K562 (cell line): Measurements from ENCODE around the gene ZNF23. TPM values are rescaled to one million over a fixed set of nuclear protein-coding genes. Genes with fewer than 3 reads are reported as not detected.
A peak's percentile ranks its signal among the peaks of the same experiment; 100 is the strongest.

Experiments used
- ELF1 ChIP-seq: fragments of 200-800 bp; sonication (Bioruptor generic); IDR thresholded peaks from 2 replicates; pipeline ENCODE4 v1.6.1; 2016; ENCODE audit warnings: missing genetic modification characterization, missing compliant biosample characterization
- FOXK1 ChIP-seq: sonication (generic); formaldehyde crosslinking; IDR thresholded peaks from 2 replicates; pipeline ENCODE4 v1.8.0; 2022; ENCODE audit warnings: missing genetic modification reagents, mild to moderate bottlenecking, borderline replicate concordance
- HDAC2 ChIP-seq: fragments of 450-650 bp; IDR thresholded peaks from 2 replicates; pipeline ENCODE4 v1.6.1; 2016; ENCODE audit warnings: mild to moderate bottlenecking
- NCOR1 ChIP-seq: fragments of 450-650 bp; IDR thresholded peaks from 2 replicates; pipeline ENCODE4 v1.6.1; 2016; ENCODE audit warnings: mild to moderate bottlenecking, moderate library complexity
- NUFIP1 ChIP-seq: fragments of 450-650 bp; IDR thresholded peaks from 2 replicates; pipeline ENCODE4 v1.6.1; 2018; ENCODE audit not compliant: partially characterized antibody
- SIRT6 ChIP-seq: IDR thresholded peaks from one replicate; pipeline ENCODE4 v1.6.1; 2012; ENCODE audit warnings: low read depth, mild to moderate bottlenecking, control low read depth, inconsistent platforms, low read length, moderate library complexity
- SREBF1 ChIP-seq: fragments of 150-350 bp; IDR thresholded peaks from 2 replicates; pipeline ENCODE4 v1.6.1; 2014; ENCODE audit warnings: antibody characterized with exemption, low read depth, low read length, borderline replicate concordance
- U2AF2 ChIP-seq: fragments of 200-400 bp; formaldehyde crosslinking; optimal IDR thresholded peaks from 2 replicates; pipeline ENCODE3; 2017; ENCODE audit warnings: low read depth, mild to moderate bottlenecking, low read length
- USF1 ChIP-seq: sonication (generic); formaldehyde crosslinking; IDR thresholded peaks from 2 replicates; pipeline ENCODE4 v1.9.0; 2022; ENCODE audit warnings: mild to moderate bottlenecking, missing genetic modification reagents
- ZNF197 ChIP-seq: fragments of 200-800 bp; sonication (Bioruptor generic); IDR thresholded peaks from 2 replicates; pipeline ENCODE4 v1.6.1; 2016; ENCODE audit warnings: low read depth, missing genetic modification characterization, missing compliant biosample characterization
- polyA plus RNA-seq, 8 experiments: library from polyadenylated mRNA; depleted of rRNA in 4 of 8; stranded (reverse) in 5 of 8; unstranded in 3 of 8; fragments of >200 nt; fragmentation: Nextera tagmentation in 2 of 8; fragmentation: Illumina TruSeq in 1 of 8; extraction: Ambion mirVana in 2 of 8; extraction: Trizol in 1 of 8; gene quantifications; 2 replicates each; pipeline versions ENCODE4 v1.2.1 to v1.2.3, GENCODE V29; 2011 to 2014; ENCODE audit warnings: inconsistent platforms in 1 of 8, missing spikeins in 1 of 8
- total RNA-seq, 7 experiments: library from RNA; depleted of rRNA in 6 of 7; stranded (reverse); fragments of >200 nt in 6 of 7; fragmentation: Illumina TruSeq in 2 of 7; extraction: Trizol in 2 of 7; gene quantifications; 2 replicates each; pipeline versions ENCODE4 v1.2.1 to v1.2.3, GENCODE V29; 2011 to 2021; ENCODE audit warnings: low replicate concordance in 1 of 7
- TF ChIP-seq, protein P1 (sequence below): fragments of 450-650 bp; IDR thresholded peaks from 2 replicates; pipeline ENCODE4 v1.6.1; 2014; ENCODE audit warnings: low read depth, mild to moderate bottlenecking, moderate library complexity, borderline replicate concordance
- TF ChIP-seq, protein P2 (sequence below), 2 experiments: fragments of 450-650 bp in 1 of 2; sonication (generic) in 1 of 2; formaldehyde crosslinking in 1 of 2; IDR thresholded peaks; 2 replicates each; pipeline versions ENCODE4 v1.7.1 to v1.9.0; 2016 to 2022; ENCODE audit warnings: inconsistent platforms in 1 of 2, mild to moderate bottlenecking in 1 of 2, missing genetic modification reagents in 1 of 2
- TF ChIP-seq, protein P3 (sequence below): fragments of 250-450 bp; sonication (Bioruptor Pico); IDR thresholded peaks from 2 replicates; pipeline ENCODE4 v1.8.0; 2021; ENCODE audit warnings: moderate library complexity, mild to moderate bottlenecking, inconsistent platforms

ZNF23 gene
- total and polyA plus RNA-seq, 9 of the 15 experiments (the other 6 are each of a cell fraction or from before 2014, with no cell fraction given), result 4.7 to 13.4 (median 11.2) TPM

DNA sequence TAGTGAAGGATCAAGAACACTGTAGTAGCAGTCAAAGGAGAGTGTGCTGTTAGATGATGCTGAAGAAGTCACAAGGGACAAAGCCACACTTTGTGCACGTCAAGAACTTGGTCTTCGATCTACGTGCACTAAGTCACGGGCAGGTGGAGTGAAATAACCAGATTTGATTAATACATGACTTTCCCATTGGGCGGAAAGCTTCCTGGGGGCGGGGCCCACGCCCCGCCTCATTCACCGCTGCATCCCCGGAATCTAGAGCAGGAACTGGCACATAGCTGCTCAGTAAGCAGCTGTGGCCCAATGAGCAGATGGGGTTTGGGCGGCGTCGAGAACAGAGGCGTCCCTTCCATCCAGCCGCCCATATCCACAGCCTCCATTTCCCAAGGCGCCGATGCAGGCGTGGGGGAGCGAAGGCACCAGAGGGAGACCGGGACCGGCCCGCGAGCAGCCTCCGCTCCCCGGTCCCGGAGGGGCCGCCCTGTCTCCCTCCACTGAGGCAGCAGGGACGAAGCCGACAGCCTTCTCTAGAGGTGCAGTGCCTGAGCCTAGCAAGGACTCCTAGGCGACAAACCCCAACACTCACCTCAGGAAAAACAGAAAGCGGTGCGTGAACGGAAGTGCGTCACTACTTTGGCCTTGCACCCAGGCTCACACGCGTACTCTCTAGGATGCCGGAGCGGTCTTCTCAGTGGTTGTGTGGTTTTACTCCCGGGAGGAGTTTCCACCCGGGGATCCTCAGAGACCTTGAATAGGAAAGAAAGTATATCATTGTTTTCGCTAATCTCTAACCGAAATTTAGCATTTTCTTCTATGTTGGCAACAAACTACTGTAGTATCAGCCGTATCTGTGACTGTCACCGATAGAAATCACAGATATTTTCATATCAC is 22.2 kb upstream of the ZNF23 start (continued):
- TF ChIP-seq, protein P1, sequence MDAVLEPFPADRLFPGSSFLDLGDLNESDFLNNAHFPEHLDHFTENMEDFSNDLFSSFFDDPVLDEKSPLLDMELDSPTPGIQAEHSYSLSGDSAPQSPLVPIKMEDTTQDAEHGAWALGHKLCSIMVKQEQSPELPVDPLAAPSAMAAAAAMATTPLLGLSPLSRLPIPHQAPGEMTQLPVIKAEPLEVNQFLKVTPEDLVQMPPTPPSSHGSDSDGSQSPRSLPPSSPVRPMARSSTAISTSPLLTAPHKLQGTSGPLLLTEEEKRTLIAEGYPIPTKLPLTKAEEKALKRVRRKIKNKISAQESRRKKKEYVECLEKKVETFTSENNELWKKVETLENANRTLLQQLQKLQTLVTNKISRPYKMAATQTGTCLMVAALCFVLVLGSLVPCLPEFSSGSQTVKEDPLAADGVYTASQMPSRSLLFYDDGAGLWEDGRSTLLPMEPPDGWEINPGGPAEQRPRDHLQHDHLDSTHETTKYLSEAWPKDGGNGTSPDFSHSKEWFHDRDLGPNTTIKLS, result no peak
- no peak for TF ChIP-seq NCOR1
- TF ChIP-seq, protein P2, sequence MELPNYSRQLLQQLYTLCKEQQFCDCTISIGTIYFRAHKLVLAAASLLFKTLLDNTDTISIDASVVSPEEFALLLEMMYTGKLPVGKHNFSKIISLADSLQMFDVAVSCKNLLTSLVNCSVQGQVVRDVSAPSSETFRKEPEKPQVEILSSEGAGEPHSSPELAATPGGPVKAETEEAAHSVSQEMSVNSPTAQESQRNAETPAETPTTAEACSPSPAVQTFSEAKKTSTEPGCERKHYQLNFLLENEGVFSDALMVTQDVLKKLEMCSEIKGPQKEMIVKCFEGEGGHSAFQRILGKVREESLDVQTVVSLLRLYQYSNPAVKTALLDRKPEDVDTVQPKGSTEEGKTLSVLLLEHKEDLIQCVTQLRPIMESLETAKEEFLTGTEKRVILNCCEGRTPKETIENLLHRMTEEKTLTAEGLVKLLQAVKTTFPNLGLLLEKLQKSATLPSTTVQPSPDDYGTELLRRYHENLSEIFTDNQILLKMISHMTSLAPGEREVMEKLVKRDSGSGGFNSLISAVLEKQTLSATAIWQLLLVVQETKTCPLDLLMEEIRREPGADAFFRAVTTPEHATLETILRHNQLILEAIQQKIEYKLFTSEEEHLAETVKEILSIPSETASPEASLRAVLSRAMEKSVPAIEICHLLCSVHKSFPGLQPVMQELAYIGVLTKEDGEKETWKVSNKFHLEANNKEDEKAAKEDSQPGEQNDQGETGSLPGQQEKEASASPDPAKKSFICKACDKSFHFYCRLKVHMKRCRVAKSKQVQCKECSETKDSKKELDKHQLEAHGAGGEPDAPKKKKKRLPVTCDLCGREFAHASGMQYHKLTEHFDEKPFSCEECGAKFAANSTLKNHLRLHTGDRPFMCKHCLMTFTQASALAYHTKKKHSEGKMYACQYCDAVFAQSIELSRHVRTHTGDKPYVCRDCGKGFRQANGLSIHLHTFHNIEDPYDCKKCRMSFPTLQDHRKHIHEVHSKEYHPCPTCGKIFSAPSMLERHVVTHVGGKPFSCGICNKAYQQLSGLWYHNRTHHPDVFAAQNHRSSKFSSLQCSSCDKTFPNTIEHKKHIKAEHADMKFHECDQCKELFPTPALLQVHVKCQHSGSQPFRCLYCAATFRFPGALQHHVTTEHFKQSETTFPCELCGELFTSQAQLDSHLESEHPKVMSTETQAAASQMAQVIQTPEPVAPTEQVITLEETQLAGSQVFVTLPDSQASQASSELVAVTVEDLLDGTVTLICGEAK (IDR thresholded peaks at IDR 0.05), result peak; percentile 92
- TF ChIP-seq, protein P2 (CRISPR knock-in tag; IDR thresholded peaks at IDR 0.05), result no peak
- no peak; the same call in 1 of the 2 replicates for TF ChIP-seq ELF1
- no peak for TF ChIP-seq FOXK1 (CRISPR knock-in tag)
- TF ChIP-seq ZNF197 (CRISPR knock-in tag), result no peak
- no peak for TF ChIP-seq U2AF2
- TF ChIP-seq NUFIP1, result no peak
- TF ChIP-seq SIRT6, result no peak
- no peak for TF ChIP-seq USF1 (CRISPR knock-in tag)
- TF ChIP-seq, protein P3, sequence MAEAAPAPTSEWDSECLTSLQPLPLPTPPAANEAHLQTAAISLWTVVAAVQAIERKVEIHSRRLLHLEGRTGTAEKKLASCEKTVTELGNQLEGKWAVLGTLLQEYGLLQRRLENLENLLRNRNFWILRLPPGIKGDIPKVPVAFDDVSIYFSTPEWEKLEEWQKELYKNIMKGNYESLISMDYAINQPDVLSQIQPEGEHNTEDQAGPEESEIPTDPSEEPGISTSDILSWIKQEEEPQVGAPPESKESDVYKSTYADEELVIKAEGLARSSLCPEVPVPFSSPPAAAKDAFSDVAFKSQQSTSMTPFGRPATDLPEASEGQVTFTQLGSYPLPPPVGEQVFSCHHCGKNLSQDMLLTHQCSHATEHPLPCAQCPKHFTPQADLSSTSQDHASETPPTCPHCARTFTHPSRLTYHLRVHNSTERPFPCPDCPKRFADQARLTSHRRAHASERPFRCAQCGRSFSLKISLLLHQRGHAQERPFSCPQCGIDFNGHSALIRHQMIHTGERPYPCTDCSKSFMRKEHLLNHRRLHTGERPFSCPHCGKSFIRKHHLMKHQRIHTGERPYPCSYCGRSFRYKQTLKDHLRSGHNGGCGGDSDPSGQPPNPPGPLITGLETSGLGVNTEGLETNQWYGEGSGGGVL (CRISPR knock-in tag), result no peak
- peak; percentile 35; the same call in 1 of the 2 replicates for TF ChIP-seq HDAC2
- TF ChIP-seq SREBF1, result no peak
